Subcutaneous abdominal adipose tissue (tissue), 5 donors: ENCODE results near the gene GTF2IRD2.
"Not testable (repeated sequence)": the region's sequence is repeated elsewhere in the genome, so short reads cannot be mapped to it uniquely, and the experiment has no call there.

ENCODE experiments used
- H3K27ac ChIP-seq: one replicate; pipeline ENCODE4 v1.7.0; 2013; ENCODE audit warnings: low read depth, mild to moderate bottlenecking, inconsistent platforms, low read length, moderate library complexity
- H3K27me3 ChIP-seq, 5 donors: one replicate each; pipeline ENCODE4 v1.7.0; 2013; ENCODE audit warnings: low read length in 5 of 5, inconsistent platforms in 1 of 5; ENCODE audit not compliant: control insufficient read depth in 5 of 5, insufficient read depth in 4 of 5
- H3K36me3 ChIP-seq, 5 donors: one replicate each; pipeline ENCODE4 v1.7.0; 2013; ENCODE audit warnings: low read length in 5 of 5; ENCODE audit not compliant: control insufficient read depth in 5 of 5, insufficient read depth in 5 of 5
- H3K4me1 ChIP-seq, 5 donors: one replicate each; pipeline ENCODE4 v1.7.0; 2013; ENCODE audit warnings: low read length in 5 of 5, mild to moderate bottlenecking in 3 of 5, moderate library complexity in 1 of 5; ENCODE audit not compliant: control insufficient read depth in 5 of 5, insufficient read depth in 5 of 5
- H3K4me3 ChIP-seq, 5 donors: one replicate each; pipeline ENCODE4 v1.7.0; 2013; ENCODE audit warnings: low read length in 5 of 5, low read depth in 1 of 5
- H3K9ac ChIP-seq, 5 donors: one replicate each; pipeline ENCODE4 v1.7.0; 2013; ENCODE audit warnings: low read length in 5 of 5, mild to moderate bottlenecking in 4 of 5, moderate library complexity in 3 of 5
- H3K9me3 ChIP-seq, 5 donors: one replicate each; pipeline ENCODE4 v1.7.0; 2013; ENCODE audit warnings: low read length in 5 of 5; ENCODE audit not compliant: control insufficient read depth in 5 of 5
- donor health status: healthy.
- donor health status: healthy.
- donor health status: healthy.
- donor health status: healthy.
- donor health status: healthy.

GTF2IRD2 gene

GRCh38 chr7:74783595-74783994, 67.8 kb downstream of the GTF2IRD2 start:
- not testable (repeated sequence) for H3K27me3 ChIP-seq, H3K27ac ChIP-seq, H3K36me3 ChIP-seq

GRCh38 chr7:74781746-74782145, 69.7 kb downstream of the GTF2IRD2 start:
- not testable (repeated sequence) for H3K27me3 ChIP-seq, H3K9me3 ChIP-seq, H3K27ac ChIP-seq, H3K9ac ChIP-seq, H3K36me3 ChIP-seq, H3K4me3 ChIP-seq, H3K4me1 ChIP-seq

More at GRCh38 chr7:74783595-74783994, 67.8 kb downstream of the GTF2IRD2 start:
- H3K9ac ChIP-seq, H3K4me3 ChIP-seq, H3K9me3 ChIP-seq, H3K4me1 ChIP-seq: not testable (repeated sequence)

GRCh38 chr7:74779053-74779452, 72.4 kb downstream of the GTF2IRD2 start:
- not testable (repeated sequence) for H3K4me3 ChIP-seq, H3K9me3 ChIP-seq, H3K4me1 ChIP-seq, H3K9ac ChIP-seq, H3K27ac ChIP-seq, H3K27me3 ChIP-seq, H3K36me3 ChIP-seq

GRCh38 chr7:74775111-74775510, 76.3 kb downstream of the GTF2IRD2 start:
- H3K36me3 ChIP-seq, H3K27ac ChIP-seq, H3K4me3 ChIP-seq, H3K9ac ChIP-seq, H3K27me3 ChIP-seq, H3K9me3 ChIP-seq, H3K4me1 ChIP-seq: not testable (repeated sequence)

- H3K4me3 ChIP-seq, H3K9me3 ChIP-seq: not testable (repeated sequence)
These were observed 77.3 kb downstream of the GTF2IRD2 start, which contains the start of gene NCF1 for GRCh38 chr7:74773760-74774750. Gene NCF1, plus strand, starts transcription at chr7:74774011. Its CDS starts 21 bp downstream, at chr7:74774032.

GRCh38 chr7:74772093-74772492, 79.3 kb downstream of the GTF2IRD2 start:
- H3K4me1 ChIP-seq, H3K27me3 ChIP-seq, H3K27ac ChIP-seq, H3K4me3 ChIP-seq, H3K9me3 ChIP-seq, H3K9ac ChIP-seq, H3K36me3 ChIP-seq: not testable (repeated sequence)

More at GRCh38 chr7:74773760-74774750, 77.3 kb downstream of the GTF2IRD2 start, which contains the start of gene NCF1:
- H3K4me1 ChIP-seq, H3K27me3 ChIP-seq, H3K9ac ChIP-seq, H3K27ac ChIP-seq, H3K36me3 ChIP-seq: not testable (repeated sequence)

- H3K9me3 ChIP-seq, H3K4me3 ChIP-seq, H3K27me3 ChIP-seq, H3K9ac ChIP-seq, H3K27ac ChIP-seq, H3K36me3 ChIP-seq, H3K4me1 ChIP-seq: not testable (repeated sequence)
These were observed 81.3 kb downstream of the GTF2IRD2 start for GRCh38 chr7:74770062-74770461.

GRCh38 chr7:74766991-74767390, 84.4 kb downstream of the GTF2IRD2 start:
- H3K36me3 ChIP-seq, H3K4me3 ChIP-seq, H3K9ac ChIP-seq, H3K9me3 ChIP-seq, H3K27ac ChIP-seq, H3K27me3 ChIP-seq, H3K4me1 ChIP-seq: not testable (repeated sequence)

- H3K36me3 ChIP-seq, H3K4me3 ChIP-seq, H3K9ac ChIP-seq, H3K4me1 ChIP-seq, H3K9me3 ChIP-seq, H3K27me3 ChIP-seq, H3K27ac ChIP-seq: not testable (repeated sequence)
These were observed 84.9 kb downstream of the GTF2IRD2 start for GRCh38 chr7:74766509-74766908.

GRCh38 chr7:74765205-74765918, 86.0 kb downstream of the GTF2IRD2 start:
- not testable (repeated sequence) for H3K9me3 ChIP-seq, H3K36me3 ChIP-seq, H3K27me3 ChIP-seq, H3K27ac ChIP-seq, H3K4me3 ChIP-seq, H3K9ac ChIP-seq, H3K4me1 ChIP-seq
